H54 (cell line): Measurements from ENCODE around the gene LRP1B.

Experiments used
- DNase-seq: peaks from one replicate; pipeline ENCODE4 v3.0.0; 2011; ENCODE audit warnings: low spot score, mixed read lengths; ENCODE audit not compliant: insufficient read length
- FAIRE-seq: peaks from 3 replicates; lab custom pipeline; 2011; peaks lifted over from hg19 to GRCh38; lab: Jason Lieb, UNC
- POLR2A ChIP-seq: IDR thresholded peaks from 2 replicates; pipeline ENCODE4 v1.6.1; 2011; ENCODE audit warnings: low read depth, mild to moderate bottlenecking, low read length

The LRP1B gene

DNA sequence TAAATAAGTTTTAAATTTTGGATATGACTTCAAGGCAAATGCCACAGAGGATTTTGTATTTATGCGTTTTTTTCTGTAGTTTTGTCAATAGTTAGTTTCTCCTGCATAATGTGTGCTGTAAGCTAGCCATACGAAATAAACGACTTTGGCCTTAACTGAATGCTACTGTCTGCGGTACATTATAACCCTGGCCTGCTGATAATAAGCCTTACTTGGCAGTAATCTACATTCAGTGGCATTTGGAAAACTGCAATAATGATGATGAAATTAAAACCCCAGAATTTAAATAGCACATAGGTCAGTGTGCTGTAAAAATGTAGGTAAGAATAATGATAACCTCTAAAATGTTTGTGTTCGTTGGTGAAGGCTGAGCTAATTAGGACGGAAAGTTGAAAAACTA lies 88.8 kb downstream of the LRP1B start:
- DNase-seq (no peak), FAIRE-seq (no peak)
- TF ChIP-seq POLR2A, result no peak

DNA sequence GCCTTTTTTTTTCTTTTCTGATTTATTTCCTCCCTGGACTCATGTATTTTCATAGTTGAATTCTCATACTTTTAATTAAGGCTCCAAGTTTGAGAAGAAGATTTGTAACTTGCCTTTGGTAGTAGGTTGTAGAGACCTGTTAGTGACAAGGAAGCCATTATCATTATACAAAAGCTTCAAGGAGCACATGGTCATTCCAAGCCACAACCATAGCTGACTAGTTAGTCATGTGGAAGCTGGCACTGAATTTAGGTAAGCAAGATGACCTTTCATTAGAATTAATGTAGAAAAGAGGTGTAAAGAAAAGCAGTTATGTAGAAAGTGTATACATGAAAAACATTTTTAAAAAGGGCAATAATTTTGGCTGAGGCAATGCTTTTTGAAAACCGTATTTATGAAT lies 89.7 kb downstream of the LRP1B start:
- DNase-seq (no peak), FAIRE-seq (no peak)
- TF ChIP-seq POLR2A, result no peak

DNA sequence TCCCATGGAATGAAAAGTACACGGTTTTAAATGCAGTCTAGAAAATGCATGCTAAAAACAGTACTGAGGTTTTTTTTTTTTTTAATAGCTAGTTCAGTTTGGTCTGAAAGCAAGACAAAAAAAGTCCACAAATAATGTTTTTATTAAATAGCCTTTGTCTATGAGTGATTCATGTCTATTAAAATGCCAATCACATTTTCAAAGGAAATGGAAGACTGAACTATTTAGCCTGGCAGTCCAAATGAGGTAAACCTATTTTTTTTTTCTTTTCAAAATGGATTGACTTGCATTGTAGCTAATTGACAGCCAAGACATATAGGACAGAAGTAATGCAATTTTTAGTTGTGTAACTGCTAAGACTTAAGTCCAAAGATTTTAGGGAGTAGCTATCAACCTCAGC lies 90.3 kb downstream of the LRP1B start:
- no peak for DNase-seq
- no peak for FAIRE-seq
- no peak for TF ChIP-seq POLR2A

DNA sequence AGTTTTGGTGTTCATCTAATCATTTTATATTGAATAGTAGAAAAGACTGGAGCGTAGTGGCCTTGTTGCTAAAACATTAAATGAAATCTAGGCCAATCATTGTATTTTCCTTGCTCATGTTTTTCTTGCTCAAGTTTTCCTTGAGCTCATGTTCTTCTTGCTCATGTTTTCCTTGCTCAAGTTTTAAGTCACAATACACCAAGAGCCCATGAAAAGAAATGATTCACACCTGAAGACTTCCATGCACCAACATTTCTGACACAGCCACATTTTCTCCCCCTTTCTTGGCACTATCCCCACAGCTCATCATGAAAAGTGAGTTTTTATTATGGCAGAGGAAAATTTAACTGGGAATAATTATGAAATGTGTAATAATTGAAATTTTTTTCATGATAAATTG lies 92.0 kb downstream of the LRP1B start:
- DNase-seq (no peak), FAIRE-seq (no peak)
- TF ChIP-seq POLR2A, result no peak

DNA sequence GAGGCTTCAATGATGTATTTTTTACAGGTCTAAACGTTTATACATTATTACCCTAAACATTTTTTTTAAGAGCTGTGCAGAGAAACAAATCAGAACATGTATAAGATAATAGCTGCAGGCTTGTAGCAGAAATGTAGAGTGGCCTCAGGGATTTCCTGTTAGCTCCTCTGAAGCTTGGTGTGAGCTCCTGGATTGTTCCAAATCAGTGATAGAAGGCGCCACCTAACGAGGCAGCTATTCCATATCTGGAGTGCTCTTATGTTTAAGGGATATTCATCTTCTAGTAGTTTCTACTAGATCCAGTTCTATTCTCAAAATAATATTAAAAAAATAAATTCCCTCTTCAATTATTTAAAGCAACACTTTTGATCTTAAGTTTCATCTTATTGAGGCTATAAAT lies 93.1 kb downstream of the LRP1B start:
- DNase-seq (no peak), FAIRE-seq (no peak)
- TF ChIP-seq POLR2A, result no peak

DNA sequence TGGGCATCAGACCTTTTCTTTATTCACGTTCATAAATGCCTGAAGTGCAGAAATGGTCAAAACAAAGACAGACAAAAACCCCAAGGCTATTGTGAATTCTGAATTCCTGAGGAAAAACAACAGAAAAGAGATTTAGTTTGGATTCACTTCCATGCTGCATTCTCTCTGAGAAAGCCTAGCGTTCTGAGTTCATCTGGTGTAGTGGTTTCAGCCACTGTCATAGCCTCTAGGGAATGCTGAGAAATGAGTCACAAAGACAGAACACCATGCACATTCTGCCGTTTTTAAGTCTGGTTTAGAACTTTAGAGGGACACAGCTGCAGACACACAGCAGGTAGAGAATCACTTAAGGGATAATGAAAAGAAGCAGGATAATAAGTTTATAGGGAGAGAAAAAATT lies 93.8 kb downstream of the LRP1B start:
- DNase-seq (no peak), FAIRE-seq (peak; percentile 15)
- no peak for TF ChIP-seq POLR2A

DNA sequence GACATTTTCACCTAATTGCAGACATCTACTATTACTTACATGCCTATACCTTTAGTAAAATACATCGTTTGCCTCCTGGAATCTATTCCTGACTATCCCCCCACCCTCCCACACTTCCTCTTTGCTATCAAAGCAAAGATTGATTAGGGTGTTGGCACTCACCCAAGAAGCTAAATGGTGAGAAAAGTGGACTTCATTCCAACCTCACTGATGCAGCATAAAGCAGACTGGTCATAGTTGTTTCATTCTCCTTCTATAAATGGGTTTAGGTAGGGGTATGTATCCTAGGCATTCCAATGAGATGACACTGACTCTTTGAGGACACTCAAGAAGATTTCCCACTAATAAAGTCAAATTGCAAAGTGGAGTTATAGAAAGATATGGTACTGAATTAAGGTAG lies 97.4 kb downstream of the LRP1B start:
- FAIRE-seq (no peak), DNase-seq (no peak)
- TF ChIP-seq POLR2A, result no peak

DNA sequence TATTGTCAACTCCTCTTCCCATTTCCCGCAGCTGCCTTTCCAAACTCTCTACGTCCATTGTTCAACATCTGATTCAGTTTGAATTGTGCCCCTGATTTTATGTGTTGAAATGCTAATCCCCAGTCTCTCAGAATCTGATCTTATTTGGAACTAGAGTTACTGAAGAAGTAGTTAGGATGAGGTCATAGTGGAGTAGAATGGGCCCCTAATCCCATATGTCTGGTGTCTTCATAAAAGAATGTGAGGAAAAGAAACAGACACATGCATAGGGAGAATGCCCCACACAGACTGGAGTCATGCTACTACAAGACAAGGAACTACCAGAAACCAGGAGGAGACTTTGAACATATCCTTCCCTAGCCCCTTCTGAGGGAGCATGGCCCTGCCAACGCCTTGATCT lies 99.2 kb downstream of the LRP1B start:
- DNase-seq, result no peak
- FAIRE-seq, result no peak
- no peak for TF ChIP-seq POLR2A

DNA sequence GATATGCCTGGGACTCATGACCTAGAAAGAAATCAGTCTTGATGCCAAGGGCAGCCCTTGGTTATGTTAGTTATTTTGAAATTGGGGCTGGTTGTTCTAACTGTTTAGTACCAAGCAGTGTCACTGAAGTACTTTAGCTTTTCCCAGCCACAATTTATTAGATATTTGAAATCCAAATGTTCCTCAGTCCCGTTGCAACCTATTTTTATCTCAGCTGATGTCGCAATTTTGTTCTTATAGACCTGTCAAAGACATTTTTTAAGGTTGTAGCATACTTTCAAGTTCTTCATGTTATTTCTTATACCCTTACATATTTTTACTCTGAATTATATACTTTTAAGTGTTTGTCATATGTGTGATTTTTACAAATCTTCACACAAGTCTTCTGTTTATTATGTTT lies 100.1 kb downstream of the LRP1B start:
- FAIRE-seq (no peak), DNase-seq (no peak)
- no peak for TF ChIP-seq POLR2A

DNA sequence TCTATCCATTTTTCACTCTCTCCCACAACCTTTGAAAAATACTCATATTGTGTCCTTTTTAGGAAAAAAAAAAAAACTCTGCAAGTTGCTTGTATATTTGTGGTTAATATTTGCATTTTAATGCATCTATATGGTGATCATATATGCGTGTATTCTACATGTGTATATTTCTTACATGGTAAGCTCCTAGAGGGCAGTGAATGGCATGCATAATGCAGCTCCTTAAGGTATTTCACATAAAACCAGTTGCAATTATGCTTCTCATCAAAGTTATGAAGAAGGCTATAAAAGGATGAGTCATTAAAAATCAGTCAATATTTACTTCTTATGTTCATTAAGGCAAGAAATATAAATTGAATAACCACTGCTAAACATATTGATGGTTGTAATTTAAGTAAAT lies 100.8 kb downstream of the LRP1B start:
- no peak for FAIRE-seq
- DNase-seq, result no peak
- no peak for TF ChIP-seq POLR2A

DNA sequence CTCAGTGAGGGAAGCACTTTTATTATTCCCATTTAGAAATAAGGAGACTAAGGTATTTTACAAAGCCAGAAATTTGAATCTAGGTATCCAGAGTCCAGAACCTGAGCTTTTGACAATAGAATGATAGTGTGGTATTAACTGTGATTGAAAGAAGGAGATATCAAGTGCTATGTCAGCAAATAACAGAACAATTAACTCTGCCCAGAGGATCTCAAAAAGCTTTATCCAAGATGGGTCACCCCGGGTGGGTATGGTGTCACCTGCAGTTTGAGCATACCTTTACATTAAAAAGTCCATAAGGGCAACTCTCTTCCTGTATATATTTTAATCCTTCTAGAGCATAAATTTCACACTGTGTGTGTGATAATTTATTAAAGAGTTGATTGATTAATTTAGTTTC lies 105.4 kb downstream of the LRP1B start:
- no peak for DNase-seq
- FAIRE-seq, result no peak
- TF ChIP-seq POLR2A, result no peak

DNA sequence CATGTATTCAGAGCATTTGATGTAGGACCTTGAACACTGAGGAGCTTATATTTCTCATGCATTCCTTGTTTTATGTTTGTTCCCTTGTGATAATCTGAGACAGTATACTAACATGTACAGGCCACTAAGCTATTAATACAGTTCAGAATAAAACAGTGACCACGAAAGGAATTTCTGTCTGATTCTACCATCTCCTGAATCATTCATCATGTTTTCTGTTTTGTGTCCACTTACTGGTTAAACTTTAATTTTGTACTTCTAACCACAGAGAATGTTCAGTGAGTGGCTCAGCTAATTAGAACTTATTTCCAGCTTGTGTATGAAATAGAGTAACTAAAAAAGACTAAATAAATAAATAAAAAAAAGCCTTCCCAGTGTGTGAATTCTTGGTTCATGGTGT lies 110.4 kb downstream of the LRP1B start:
- DNase-seq, result no peak
- FAIRE-seq, result no peak
- TF ChIP-seq POLR2A, result no peak

DNA sequence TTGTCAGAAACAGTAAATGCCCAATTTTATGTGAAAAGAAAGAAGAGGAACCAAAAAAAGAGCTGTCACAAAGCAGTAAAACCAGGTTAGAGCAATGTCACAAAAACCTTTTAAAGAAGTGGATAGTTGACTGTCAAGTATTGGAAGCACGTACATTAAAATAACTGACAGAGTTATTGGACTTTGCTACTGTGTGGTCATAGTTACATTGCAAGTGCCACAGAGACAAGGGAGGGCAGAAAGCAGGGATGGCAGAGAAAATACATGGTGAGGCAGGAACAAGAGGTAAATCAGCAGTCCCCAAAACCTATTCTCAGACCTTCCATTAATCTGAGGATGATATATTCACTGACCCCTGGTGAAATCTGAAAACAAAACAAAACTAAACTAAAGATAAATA lies 116.3 kb downstream of the LRP1B start:
- no peak for FAIRE-seq
- no peak for TF ChIP-seq POLR2A
- DNase-seq, result no peak

DNA sequence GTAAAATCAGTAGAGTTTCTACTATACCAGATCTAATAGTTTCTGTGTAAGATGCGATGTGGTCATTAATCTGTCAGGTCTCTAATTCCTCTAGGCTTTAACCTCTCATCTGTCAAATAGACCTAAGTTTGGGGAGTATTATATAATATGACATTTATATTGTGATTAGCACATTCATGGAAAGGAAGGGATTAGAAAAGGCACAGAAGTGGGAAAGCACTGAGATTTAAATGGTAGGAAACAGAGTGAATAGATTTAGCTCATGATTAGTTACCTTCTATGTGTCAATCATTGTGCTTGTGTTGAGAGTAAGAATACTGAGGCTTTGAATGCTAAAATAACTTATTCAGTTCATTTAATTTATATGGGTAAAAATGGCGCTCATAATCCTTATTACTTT lies 118.0 kb downstream of the LRP1B start:
- FAIRE-seq (no peak), DNase-seq (no peak)

DNA sequence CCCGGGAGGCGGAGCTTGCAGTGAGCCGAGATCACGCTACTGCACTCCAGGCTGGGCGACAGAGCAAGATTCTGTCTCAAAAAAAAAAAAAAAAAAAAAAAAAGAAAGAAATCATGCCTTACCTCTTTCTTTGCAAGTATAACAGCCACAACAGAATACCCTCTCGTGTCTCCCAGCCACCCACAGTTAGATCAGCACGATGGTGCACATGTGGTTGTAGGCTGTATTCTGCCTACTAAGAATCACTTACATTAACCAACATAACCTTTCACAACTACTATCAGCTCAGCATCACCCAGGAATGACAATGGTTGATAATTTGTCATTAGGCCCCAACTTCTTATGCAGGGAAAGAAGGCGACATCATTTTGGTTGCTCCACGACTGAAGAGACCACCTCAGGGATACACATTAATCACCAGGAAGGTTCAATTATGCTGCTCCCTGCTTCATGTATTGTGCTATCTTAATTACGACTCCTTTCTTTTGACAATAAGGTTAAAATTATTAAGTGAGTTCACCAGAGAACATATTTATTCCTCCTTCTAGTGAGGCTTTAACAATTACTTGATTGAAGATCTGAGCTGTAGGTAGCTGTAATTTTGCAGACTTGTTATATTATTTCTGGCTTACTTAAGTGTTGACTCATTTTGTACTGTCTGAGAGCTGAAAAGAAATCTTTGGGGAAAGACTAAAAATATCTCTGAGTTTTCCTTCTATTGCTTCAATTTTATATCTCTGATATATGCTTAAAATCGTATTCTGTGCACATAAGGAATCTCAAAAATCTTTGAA lies 120.1 kb downstream of the LRP1B start:
- DNase-seq, result no peak
- no peak for TF ChIP-seq POLR2A
- FAIRE-seq, result no peak

More for the DNA sequence above, 118.0 kb downstream of the LRP1B start:
- TF ChIP-seq POLR2A, result no peak
